ENCODE measurements around the gene FGFBP1.
"Not testable (repeated sequence)": the region's sequence is repeated elsewhere in the genome, so short reads cannot be mapped to it uniquely, and the experiment has no call there.

The FGFBP1 gene

DNA sequence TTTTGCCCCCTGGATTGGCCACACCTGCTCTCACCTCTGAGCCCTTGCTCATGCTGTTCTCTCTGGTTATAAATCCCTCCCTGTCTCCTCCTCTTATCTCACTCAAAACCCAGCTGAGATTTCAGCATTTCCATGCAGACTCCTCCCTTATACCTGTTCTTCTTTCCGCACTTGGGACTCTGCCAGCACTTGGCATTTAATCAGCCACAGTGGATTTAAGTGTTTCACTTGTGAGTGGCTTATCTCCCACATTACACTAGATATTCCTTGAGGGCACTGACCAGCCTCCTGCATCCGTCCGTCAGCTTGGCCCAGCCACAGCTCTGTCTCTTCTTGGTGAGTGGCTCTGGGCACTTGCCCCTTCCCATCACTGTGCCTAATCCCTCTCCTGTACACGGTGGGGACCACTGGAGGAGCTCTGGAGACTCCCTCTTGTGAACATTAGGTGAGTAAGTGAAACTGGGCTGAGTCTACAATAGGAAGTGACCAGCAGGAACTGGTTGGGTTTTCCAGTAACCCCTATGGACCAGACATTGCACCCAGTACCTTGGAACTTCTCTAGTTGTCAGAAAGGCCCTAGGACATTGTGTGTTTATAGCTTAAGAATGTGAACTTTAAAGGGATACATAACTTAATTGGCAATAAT lies 19.9 kb downstream of the FGFBP1 start:
- Histone ChIP-seq H3K9ac (ENCODE audit: low read depth, low read length, poor library complexity) (no peak overlapping the region), H2BK15ac (ENCODE audit: low read length) (no peak overlapping the region), H3K27me3 (ENCODE audit: control insufficient read depth in 3 of 3, insufficient read depth in 3 of 3, low read depth in 1 of 3, low read length in 3 of 3) (peaks cover 0 to 5% (median 0%) of the 10 kb centered on the region in 3 experiments), H3K27ac (replicated peaks; ENCODE audit: low read length) (no peak overlapping the region), H2BK120ac (ENCODE audit: low read depth, low read length) (no peak overlapping the region), H3K4ac (ENCODE audit: low read length) (no peak overlapping the region), H2BK5ac (ENCODE audit: low read length) (no peak overlapping the region), H3K14ac (ENCODE audit: low read length) (no peak overlapping the region), H3K4me3 (ENCODE audit: low read length in 2 of 2) (no peak overlapping the region), H3K79me1 (ENCODE audit: low read depth, low read length) (no peaks in the 10 kb centered on the region), H3K23ac (ENCODE audit: low read depth, low read length, poor library complexity) (no peak overlapping the region), H3K36me3 (replicated peaks in 1 of 2; ENCODE audit: control insufficient read depth in 2 of 2, insufficient read depth in 2 of 2, low read length in 2 of 2) (no peaks in the 10 kb centered on the region), H3K18ac (ENCODE audit: low read length) (no peak overlapping the region), H4K91ac (ENCODE audit: low read depth, low read length, poor library complexity) (no peak overlapping the region), H2BK12ac (ENCODE audit: low read length) (no peak overlapping the region), H2AK5ac (ENCODE audit: low read depth, low read length) (no peak overlapping the region), H3K9me3 (replicated peaks in 1 of 2; ENCODE audit: control insufficient read depth in 2 of 2, insufficient read depth in 1 of 2, low read depth in 1 of 2, low read length in 2 of 2) (no peaks in the 10 kb centered on the region), H4K8ac (ENCODE audit: low read depth, low read length) (no peak overlapping the region), H3K4me1 (ENCODE audit: control insufficient read depth in 2 of 2, insufficient read depth in 1 of 2, low read depth in 1 of 2, low read length in 2 of 2) (no peaks in the 10 kb centered on the region), H2AFZ (ENCODE audit: low read length) (no peak overlapping the region), H3K4me2 (ENCODE audit: insufficient read depth, low read length, poor library complexity, severe bottlenecking) (no peak overlapping the region)
- no peak for DNase-seq (ENCODE audit: low spot score)
- WGBS, 2 donors (ENCODE audit: extremely low coverage in 2 of 2, insufficient read length in 2 of 2, insufficient replicate concordance in 1 of 2), result no CpG with 5 or more reads among the region's 4 CpGs

DNA sequence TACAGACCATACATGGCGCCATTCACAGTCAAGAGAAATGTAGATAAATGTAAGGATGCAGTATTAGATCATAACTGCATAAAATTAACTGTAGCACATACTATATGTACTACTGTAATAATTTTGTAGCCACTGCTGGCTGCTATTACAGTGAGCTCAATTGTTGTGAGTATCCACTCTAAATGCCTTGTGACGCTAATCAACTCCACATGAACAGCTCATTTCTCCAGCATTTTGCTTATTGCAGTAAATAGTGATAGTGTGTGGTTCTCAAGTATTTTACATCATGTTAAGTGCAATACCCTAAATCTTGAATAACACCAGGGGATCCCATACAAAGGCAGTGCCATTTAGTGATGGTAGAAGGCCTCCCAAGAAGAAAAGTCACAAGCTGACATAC lies 21.2 kb downstream of the FGFBP1 start:
- peaks cover 0 to 5% (median 0%) of the 10 kb centered on the region in 3 experiments for H3K27me3 ChIP-seq (ENCODE audit: control insufficient read depth in 3 of 3, insufficient read depth in 3 of 3, low read depth in 1 of 3, low read length in 3 of 3)
- H3K27ac ChIP-seq (replicated peaks; ENCODE audit: low read length), result no peak overlapping the region
- WGBS, 2 donors (ENCODE audit: extremely low coverage in 2 of 2, insufficient read length in 2 of 2, insufficient replicate concordance in 1 of 2), result no CpG with 5 or more reads among the region's 2 CpGs
- H3K79me1 ChIP-seq (ENCODE audit: low read depth, low read length), result no peaks in the 10 kb centered on the region
- H3K9ac ChIP-seq (ENCODE audit: low read depth, low read length, poor library complexity), result no peak overlapping the region
- H3K36me3 ChIP-seq (replicated peaks in 1 of 2; ENCODE audit: control insufficient read depth in 2 of 2, insufficient read depth in 2 of 2, low read length in 2 of 2), result no peaks in the 10 kb centered on the region
- no peak overlapping the region for H3K14ac ChIP-seq (ENCODE audit: low read length)
- no peak overlapping the region for H2BK120ac ChIP-seq (ENCODE audit: low read depth, low read length)
- no peak overlapping the region for H2AFZ ChIP-seq (ENCODE audit: low read length)
- H3K4me3 ChIP-seq (ENCODE audit: low read length in 2 of 2), result no peak overlapping the region
- H3K4me2 ChIP-seq (ENCODE audit: insufficient read depth, low read length, poor library complexity, severe bottlenecking), result no peak overlapping the region
- peaks cover 0 to 2% of the 10 kb centered on the region in 2 donors for H3K4me1 ChIP-seq (ENCODE audit: control insufficient read depth in 2 of 2, insufficient read depth in 1 of 2, low read depth in 1 of 2, low read length in 2 of 2)
- no peak overlapping the region for H4K91ac ChIP-seq (ENCODE audit: low read depth, low read length, poor library complexity)
- H3K4ac ChIP-seq (ENCODE audit: low read length), result no peak overlapping the region
- H3K23ac ChIP-seq (ENCODE audit: low read depth, low read length, poor library complexity), result no peak overlapping the region
- H2BK5ac ChIP-seq (ENCODE audit: low read length), result no peak overlapping the region
- H2BK15ac ChIP-seq (ENCODE audit: low read length), result no peak overlapping the region
- no peak overlapping the region for H3K18ac ChIP-seq (ENCODE audit: low read length)
- DNase-seq (ENCODE audit: low spot score), result no peak
- no peak overlapping the region for H2BK12ac ChIP-seq (ENCODE audit: low read length)
- H3K9me3 ChIP-seq (replicated peaks in 1 of 2; ENCODE audit: control insufficient read depth in 2 of 2, insufficient read depth in 1 of 2, low read depth in 1 of 2, low read length in 2 of 2), result no peaks in the 10 kb centered on the region
- no peak overlapping the region for H4K8ac ChIP-seq (ENCODE audit: low read depth, low read length)
- no peak overlapping the region for H2AK5ac ChIP-seq (ENCODE audit: low read depth, low read length)

- H3K23ac ChIP-seq (ENCODE audit: low read depth, low read length, poor library complexity); H3K18ac ChIP-seq (ENCODE audit: low read length); H2BK15ac ChIP-seq (ENCODE audit: low read length); H4K91ac ChIP-seq (ENCODE audit: low read depth, low read length, poor library complexity); H2AK5ac ChIP-seq (ENCODE audit: low read depth, low read length); DNase-seq (ENCODE audit: low spot score); H3K4ac ChIP-seq (ENCODE audit: low read length); H4K8ac ChIP-seq (ENCODE audit: low read depth, low read length); H3K4me3 ChIP-seq (ENCODE audit: low read length in 2 of 2); H3K79me1 ChIP-seq (ENCODE audit: low read depth, low read length); H3K14ac ChIP-seq (ENCODE audit: low read length); H2BK120ac ChIP-seq (ENCODE audit: low read depth, low read length); H2BK5ac ChIP-seq (ENCODE audit: low read length); H3K4me2 ChIP-seq (ENCODE audit: insufficient read depth, low read length, poor library complexity, severe bottlenecking); H2AFZ ChIP-seq (ENCODE audit: low read length); H3K36me3 ChIP-seq (replicated peaks in 1 of 2; ENCODE audit: control insufficient read depth in 2 of 2, insufficient read depth in 2 of 2, low read length in 2 of 2); H3K9me3 ChIP-seq (replicated peaks in 1 of 2; ENCODE audit: control insufficient read depth in 2 of 2, insufficient read depth in 1 of 2, low read depth in 1 of 2, low read length in 2 of 2); H3K4me1 ChIP-seq (ENCODE audit: control insufficient read depth in 2 of 2, insufficient read depth in 1 of 2, low read depth in 1 of 2, low read length in 2 of 2); H2BK12ac ChIP-seq (ENCODE audit: low read length); H3K27ac ChIP-seq (replicated peaks; ENCODE audit: low read length); H3K27me3 ChIP-seq (ENCODE audit: control insufficient read depth in 3 of 3, insufficient read depth in 3 of 3, low read depth in 1 of 3, low read length in 3 of 3); H3K9ac ChIP-seq (ENCODE audit: low read depth, low read length, poor library complexity): not testable (repeated sequence)
- WGBS, 2 donors (ENCODE audit: extremely low coverage in 2 of 2, insufficient read length in 2 of 2, insufficient replicate concordance in 1 of 2), result no CpG with 5 or more reads among the region's 9 CpGs
Measured at GRCh38 chr4:15916358-15916757, 22.2 kb downstream of the FGFBP1 start.

DNA sequence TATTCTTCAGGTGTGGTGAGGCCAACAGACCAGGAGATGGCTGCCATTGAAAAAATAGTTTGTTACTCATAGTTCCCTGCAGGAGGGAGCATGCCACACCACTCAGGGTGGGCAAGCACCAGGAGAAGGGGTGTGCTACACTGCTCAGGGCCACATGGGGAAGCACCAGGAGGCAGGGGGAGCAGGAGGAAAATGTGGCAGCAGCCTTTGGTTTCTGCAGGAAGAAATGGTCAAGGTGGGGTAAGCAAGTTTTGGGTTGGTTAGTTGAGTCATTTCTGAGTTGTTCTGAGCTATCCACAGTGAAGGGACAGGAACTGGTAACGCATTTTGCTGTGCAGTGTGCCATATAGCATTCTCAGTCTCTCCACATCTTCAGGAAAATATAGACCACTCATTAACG lies 23.8 kb downstream of the FGFBP1 start:
- H3K27me3 ChIP-seq (ENCODE audit: control insufficient read depth in 3 of 3, insufficient read depth in 3 of 3, low read depth in 1 of 3, low read length in 3 of 3), result peaks cover 0 to 5% (median 0%) of the 10 kb centered on the region in 3 experiments
- peaks cover 0 to 2% of the 10 kb centered on the region in 2 donors for H3K4me1 ChIP-seq (ENCODE audit: control insufficient read depth in 2 of 2, insufficient read depth in 1 of 2, low read depth in 1 of 2, low read length in 2 of 2)
- H4K8ac ChIP-seq (ENCODE audit: low read depth, low read length), result no peak overlapping the region
- H3K4me3 ChIP-seq (ENCODE audit: low read length in 2 of 2), result no peak overlapping the region
- no peak for DNase-seq (ENCODE audit: low spot score)
- no peaks in the 10 kb centered on the region for H3K9me3 ChIP-seq (replicated peaks in 1 of 2; ENCODE audit: control insufficient read depth in 2 of 2, insufficient read depth in 1 of 2, low read depth in 1 of 2, low read length in 2 of 2)
- no peak overlapping the region for H3K27ac ChIP-seq (replicated peaks; ENCODE audit: low read length)
- H3K23ac ChIP-seq (ENCODE audit: low read depth, low read length, poor library complexity), result no peak overlapping the region
- no peak overlapping the region for H2BK5ac ChIP-seq (ENCODE audit: low read length)
- no peak overlapping the region for H3K18ac ChIP-seq (ENCODE audit: low read length)
- no peaks in the 10 kb centered on the region for H3K36me3 ChIP-seq (replicated peaks in 1 of 2; ENCODE audit: control insufficient read depth in 2 of 2, insufficient read depth in 2 of 2, low read length in 2 of 2)
- no peak overlapping the region for H3K9ac ChIP-seq (ENCODE audit: low read depth, low read length, poor library complexity)
- H2AK5ac ChIP-seq (ENCODE audit: low read depth, low read length), result no peak overlapping the region
- H2BK120ac ChIP-seq (ENCODE audit: low read depth, low read length), result no peak overlapping the region
- WGBS, 2 donors (ENCODE audit: extremely low coverage in 2 of 2, insufficient read length in 2 of 2, insufficient replicate concordance in 1 of 2), result no CpG with 5 or more reads among the region's 2 CpGs
- no peak overlapping the region for H2AFZ ChIP-seq (ENCODE audit: low read length)
- no peak overlapping the region for H2BK12ac ChIP-seq (ENCODE audit: low read length)
- H3K14ac ChIP-seq (ENCODE audit: low read length), result no peak overlapping the region
- no peak overlapping the region for H4K91ac ChIP-seq (ENCODE audit: low read depth, low read length, poor library complexity)
- no peak overlapping the region for H3K4ac ChIP-seq (ENCODE audit: low read length)
- H3K79me1 ChIP-seq (ENCODE audit: low read depth, low read length), result no peaks in the 10 kb centered on the region
- H3K4me2 ChIP-seq (ENCODE audit: insufficient read depth, low read length, poor library complexity, severe bottlenecking), result no peak overlapping the region
- H2BK15ac ChIP-seq (ENCODE audit: low read length), result no peak overlapping the region
